DMS153 (cell line): ENCODE results near the gene OR10A3.

Experiments used
- DNase-seq: peaks from one replicate; lab custom pipeline; 2025; lab: John Stamatoyannopoulos, UW

The OR10A3 gene

GRCh38 chr11:7892059-7892699 is 49.3 kb downstream of the OR10A3 start:
- DNase-seq: no peak

GRCh38 chr11:7890417-7891172 is 50.9 kb downstream of the OR10A3 start:
- DNase-seq: no peak

DNA sequence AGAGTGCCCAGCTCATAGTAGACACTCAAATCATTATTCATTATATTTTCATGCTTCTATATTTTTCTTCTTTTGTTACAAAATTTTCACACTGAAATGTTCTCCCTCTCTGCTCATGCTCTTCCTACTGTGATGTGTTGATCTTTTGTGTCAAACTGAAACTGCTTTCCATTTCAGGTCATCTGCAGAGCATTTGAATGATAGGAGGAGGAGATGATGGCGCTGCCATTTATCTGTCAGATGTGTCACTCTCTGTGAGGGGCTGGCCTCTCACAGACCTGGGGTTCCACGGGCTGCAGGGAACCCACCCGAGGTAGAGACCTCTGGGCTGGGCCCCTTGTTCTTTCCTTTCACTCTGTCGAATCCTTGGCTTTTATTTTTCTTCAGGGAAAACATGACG is 51.5 kb downstream of the OR10A3 start:
- no peak for DNase-seq
